Dermis microvascular lymphatic vessel endothelial cell (primary cell): ENCODE measurements around the gene RAB7A. TPM values are rescaled to one million over a fixed set of nuclear protein-coding genes. Genes with fewer than 3 reads are reported as not detected.

Experiments
- DNase-seq, 2 donors: peaks; one replicate each; pipeline versions ENCODE4 v3.0.0 to v3.0.0-alpha.2; 2010; ENCODE audit warnings: low read depth in 2 of 2
- total RNA-seq: library from RNA; depleted of rRNA; stranded (reverse); fragments of >200 nt; gene quantifications from 2 replicates; pipeline ENCODE4 v1.2.1, GENCODE V29; 2014

Gene RAB7A
- total RNA-seq: 31.8 and 47.4 TPM in 2 replicates

- DNase-seq: peak; percentile 96 to 98
These were observed at the start of gene RAB7A for GRCh38 chr3:128726023-128727016. Gene RAB7A, plus strand, starts transcription at chr3:128726183. Its CDS starts 69,185 bp downstream, at chr3:128795368.

- DNase-seq: no peak
These were observed 46.6 kb upstream of the RAB7A start for GRCh38 chr3:128679338-128679737.

- DNase-seq: peak; percentile 89 to 98
These were observed 45.2 kb upstream of the RAB7A start for GRCh38 chr3:128680603-128681368.

GRCh38 chr3:128681369-128681829, 44.6 kb upstream of the RAB7A start:
- no peak for DNase-seq

- no peak for DNase-seq
These were observed 42.0 kb upstream of the RAB7A start for GRCh38 chr3:128683957-128684356.

- DNase-seq: no peak
These were observed 40.8 kb upstream of the RAB7A start for GRCh38 chr3:128684986-128685726.

- no peak for DNase-seq
These were observed 39.5 kb upstream of the RAB7A start for GRCh38 chr3:128686465-128686864.

GRCh38 chr3:128689060-128689459, 36.9 kb upstream of the RAB7A start:
- DNase-seq: no peak

GRCh38 chr3:128693696-128694095, 32.3 kb upstream of the RAB7A start:
- no peak for DNase-seq

- DNase-seq: no peak
These were observed 28.6 kb upstream of the RAB7A start for GRCh38 chr3:128697341-128697740.

GRCh38 chr3:128698211-128699047, 27.6 kb upstream of the RAB7A start:
- DNase-seq: peak in 1 of 2 donors; percentile 18

GRCh38 chr3:128701342-128702212, 24.4 kb upstream of the RAB7A start:
- DNase-seq: peak; percentile 29 to 74

- no peak for DNase-seq
These were observed 23.6 kb upstream of the RAB7A start for GRCh38 chr3:128702391-128702790.

GRCh38 chr3:128703561-128703960, 22.4 kb upstream of the RAB7A start:
- no peak for DNase-seq

GRCh38 chr3:128706086-128706615, 19.8 kb upstream of the RAB7A start:
- DNase-seq: no peak

GRCh38 chr3:128707928-128708494, 18.0 kb upstream of the RAB7A start:
- no peak for DNase-seq

GRCh38 chr3:128709038-128709437, 16.9 kb upstream of the RAB7A start:
- no peak for DNase-seq

- DNase-seq: no peak
These were observed 16.3 kb upstream of the RAB7A start for GRCh38 chr3:128709506-128710210.
